ENCODE results near the gene BBX.
A peak's percentile ranks its signal among the peaks of the same experiment; 100 is the strongest.

Gene BBX

DNA sequence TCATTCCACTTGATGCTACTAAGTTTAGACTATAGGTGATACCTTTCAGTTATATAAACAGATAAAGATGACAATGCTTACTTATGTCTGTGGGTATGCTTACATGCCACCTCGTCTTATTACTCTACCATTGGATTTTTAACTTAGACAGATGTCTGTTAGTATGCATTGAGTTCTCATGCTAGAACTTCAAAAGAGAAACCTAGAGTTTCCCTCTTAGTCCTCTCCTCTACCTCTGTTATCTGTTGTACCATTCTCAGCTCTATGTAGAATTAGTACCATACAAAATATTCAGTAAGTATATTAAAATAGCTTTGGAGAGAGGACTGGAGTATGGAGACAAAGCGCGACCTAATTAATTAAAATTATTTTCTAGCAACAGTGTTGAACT, 111.3 kb downstream of the BBX start:
- no peak for TF ChIP-seq CSDC2 (CRISPR knock-in tag; IDR thresholded peaks at IDR 0.05)
- no peak for TF ChIP-seq ZC3H10 (CRISPR knock-in tag; IDR thresholded peaks at IDR 0.05)
- no peak for TF ChIP-seq PPARA (CRISPR knock-in tag; IDR thresholded peaks at IDR 0.05; ENCODE audit: borderline replicate concordance)
- TF ChIP-seq BACH2 (CRISPR knock-in tag; IDR thresholded peaks at IDR 0.05; ENCODE audit: borderline replicate concordance), result no peak
- no peak for TF ChIP-seq ZNF8 (CRISPR knock-in tag; IDR thresholded peaks at IDR 0.05)
- TF ChIP-seq, protein P1, sequence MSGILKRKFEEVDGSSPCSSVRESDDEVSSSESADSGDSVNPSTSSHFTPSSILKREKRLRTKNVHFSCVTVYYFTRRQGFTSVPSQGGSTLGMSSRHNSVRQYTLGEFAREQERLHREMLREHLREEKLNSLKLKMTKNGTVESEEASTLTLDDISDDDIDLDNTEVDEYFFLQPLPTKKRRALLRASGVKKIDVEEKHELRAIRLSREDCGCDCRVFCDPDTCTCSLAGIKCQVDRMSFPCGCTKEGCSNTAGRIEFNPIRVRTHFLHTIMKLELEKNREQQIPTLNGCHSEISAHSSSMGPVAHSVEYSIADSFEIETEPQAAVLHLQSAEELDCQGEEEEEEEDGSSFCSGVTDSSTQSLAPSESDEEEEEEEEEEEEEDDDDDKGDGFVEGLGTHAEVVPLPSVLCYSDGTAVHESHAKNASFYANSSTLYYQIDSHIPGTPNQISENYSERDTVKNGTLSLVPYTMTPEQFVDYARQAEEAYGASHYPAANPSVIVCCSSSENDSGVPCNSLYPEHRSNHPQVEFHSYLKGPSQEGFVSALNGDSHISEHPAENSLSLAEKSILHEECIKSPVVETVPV (CRISPR knock-in tag; IDR thresholded peaks at IDR 0.05), result no peak
- no peak for TF ChIP-seq ZNF70 (CRISPR knock-in tag; IDR thresholded peaks at IDR 0.05)
- no peak for TF ChIP-seq ZFP3 (CRISPR knock-in tag; IDR thresholded peaks at IDR 0.05)
- ATAC-seq, result no peak

GRCh38 chr3:107637416-107638183, 114.8 kb downstream of the BBX start:
- no peak for TF ChIP-seq ISL1 (CRISPR knock-in tag; IDR thresholded peaks at IDR 0.05)
- TF ChIP-seq ZC3H10 (CRISPR knock-in tag; IDR thresholded peaks at IDR 0.05), result no peak
- TF ChIP-seq RARB (CRISPR knock-in tag; IDR thresholded peaks at IDR 0.05), result no peak
- TF ChIP-seq SNAI2 (CRISPR knock-in tag; IDR thresholded peaks at IDR 0.05), result no peak
- TF ChIP-seq ZNF565 (CRISPR knock-in tag; conservative IDR thresholded peaks at IDR 0.05; ENCODE audit: low read depth), result no peak
- no peak for ATAC-seq

DNA sequence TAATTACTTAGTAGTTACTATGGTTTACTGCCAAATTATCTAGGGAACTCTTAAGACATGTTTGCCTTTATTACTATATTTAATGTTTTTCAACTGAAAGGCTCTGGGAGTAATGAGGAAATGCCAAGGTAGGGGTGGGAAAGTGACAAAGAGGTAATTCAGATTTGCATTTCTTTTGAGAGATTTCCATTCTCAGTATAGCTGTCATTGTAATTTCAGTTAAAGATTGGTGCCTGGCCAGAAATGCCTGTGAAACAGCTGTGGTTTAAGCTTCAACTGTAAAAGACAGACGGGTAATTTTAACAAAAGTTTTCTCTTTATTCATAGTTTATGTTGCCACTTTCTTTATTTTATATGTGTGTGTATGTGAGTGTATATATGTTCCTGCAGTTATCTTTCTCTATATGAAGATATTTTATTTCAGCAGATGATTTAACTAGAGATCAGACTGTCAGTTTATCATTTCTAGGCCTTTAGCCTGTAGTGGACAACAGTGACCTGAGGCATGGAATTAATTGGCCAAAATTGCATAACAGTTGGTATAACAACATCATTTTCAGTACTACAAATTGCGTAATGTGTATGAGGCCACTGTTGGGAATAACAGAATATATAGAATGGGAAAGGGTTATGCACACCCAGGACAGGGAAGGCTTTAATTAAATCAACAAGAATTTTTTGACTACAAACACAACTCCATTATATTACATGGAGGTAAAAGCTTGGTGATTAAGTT, 119.0 kb downstream of the BBX start:
- TF ChIP-seq ARNTL (CRISPR knock-in tag; IDR thresholded peaks at IDR 0.05; ENCODE audit: borderline replicate concordance, low read depth) (no peak), PPARA (CRISPR knock-in tag; IDR thresholded peaks at IDR 0.05; ENCODE audit: borderline replicate concordance) (no peak), OSR1 (CRISPR knock-in tag; IDR thresholded peaks at IDR 0.05) (no peak), ZNF70 (CRISPR knock-in tag; IDR thresholded peaks at IDR 0.05) (no peak), BACH2 (CRISPR knock-in tag; IDR thresholded peaks at IDR 0.05; ENCODE audit: borderline replicate concordance) (no peak), TOX (CRISPR knock-in tag; IDR thresholded peaks at IDR 0.05; ENCODE audit: borderline replicate concordance) (no peak), ESRRG (CRISPR knock-in tag; IDR thresholded peaks at IDR 0.05) (no peak), PATZ1 (CRISPR knock-in tag; IDR thresholded peaks at IDR 0.05; ENCODE audit: borderline replicate concordance) (no peak)
- no peak for ATAC-seq

DNA sequence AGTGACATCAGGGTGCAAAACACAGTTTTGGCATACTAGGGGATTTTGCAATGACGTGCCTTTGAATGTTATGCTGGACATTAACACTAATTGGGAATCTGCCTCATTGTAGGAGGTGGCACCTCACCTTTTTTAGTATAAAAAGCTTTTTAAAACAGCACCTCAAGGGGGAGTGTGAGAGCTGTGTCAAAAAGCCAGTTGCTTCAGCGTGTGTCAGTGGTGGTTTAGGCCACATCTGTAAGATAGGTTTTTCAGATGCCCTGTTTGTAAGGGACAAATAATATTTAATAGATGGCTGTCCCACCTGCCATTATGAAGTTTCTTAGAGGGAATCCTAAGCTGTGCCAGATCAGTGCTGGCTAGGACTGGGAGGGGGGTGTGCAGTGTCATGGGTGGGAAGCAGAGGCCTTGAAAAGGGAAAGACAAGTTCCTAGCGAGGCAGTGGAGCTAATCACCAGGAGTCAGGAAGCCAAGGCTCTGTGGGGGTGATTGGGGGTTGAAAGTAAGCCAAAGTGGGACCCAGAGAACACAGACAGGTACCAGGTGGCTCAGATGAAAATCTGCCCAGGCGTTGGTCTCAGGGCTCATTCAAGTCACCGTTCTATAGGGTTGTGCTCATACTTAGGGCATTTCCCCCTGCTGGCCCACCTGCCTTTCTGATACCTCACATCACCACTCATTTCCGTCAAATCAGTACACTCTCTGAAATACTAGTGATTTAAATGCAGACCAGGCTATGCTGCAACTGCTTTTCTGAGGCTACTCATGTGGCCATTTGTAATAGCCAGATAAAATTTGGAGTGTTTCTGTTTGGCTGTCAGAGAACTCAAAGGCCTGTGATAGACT, 120.5 kb downstream of the BBX start:
- TF ChIP-seq, protein P2, sequence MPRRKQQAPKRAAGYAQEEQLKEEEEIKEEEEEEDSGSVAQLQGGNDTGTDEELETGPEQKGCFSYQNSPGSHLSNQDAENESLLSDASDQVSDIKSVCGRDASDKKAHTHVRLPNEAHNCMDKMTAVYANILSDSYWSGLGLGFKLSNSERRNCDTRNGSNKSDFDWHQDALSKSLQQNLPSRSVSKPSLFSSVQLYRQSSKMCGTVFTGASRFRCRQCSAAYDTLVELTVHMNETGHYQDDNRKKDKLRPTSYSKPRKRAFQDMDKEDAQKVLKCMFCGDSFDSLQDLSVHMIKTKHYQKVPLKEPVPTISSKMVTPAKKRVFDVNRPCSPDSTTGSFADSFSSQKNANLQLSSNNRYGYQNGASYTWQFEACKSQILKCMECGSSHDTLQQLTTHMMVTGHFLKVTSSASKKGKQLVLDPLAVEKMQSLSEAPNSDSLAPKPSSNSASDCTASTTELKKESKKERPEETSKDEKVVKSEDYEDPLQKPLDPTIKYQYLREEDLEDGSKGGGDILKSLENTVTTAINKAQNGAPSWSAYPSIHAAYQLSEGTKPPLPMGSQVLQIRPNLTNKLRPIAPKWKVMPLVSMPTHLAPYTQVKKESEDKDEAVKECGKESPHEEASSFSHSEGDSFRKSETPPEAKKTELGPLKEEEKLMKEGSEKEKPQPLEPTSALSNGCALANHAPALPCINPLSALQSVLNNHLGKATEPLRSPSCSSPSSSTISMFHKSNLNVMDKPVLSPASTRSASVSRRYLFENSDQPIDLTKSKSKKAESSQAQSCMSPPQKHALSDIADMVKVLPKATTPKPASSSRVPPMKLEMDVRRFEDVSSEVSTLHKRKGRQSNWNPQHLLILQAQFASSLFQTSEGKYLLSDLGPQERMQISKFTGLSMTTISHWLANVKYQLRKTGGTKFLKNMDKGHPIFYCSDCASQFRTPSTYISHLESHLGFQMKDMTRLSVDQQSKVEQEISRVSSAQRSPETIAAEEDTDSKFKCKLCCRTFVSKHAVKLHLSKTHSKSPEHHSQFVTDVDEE (CRISPR knock-in tag; IDR thresholded peaks at IDR 0.05), result no peak
- no peak for TF ChIP-seq ZNF70 (CRISPR knock-in tag; IDR thresholded peaks at IDR 0.05)
- TF ChIP-seq, protein P1 (CRISPR knock-in tag; IDR thresholded peaks at IDR 0.05), result no peak
- TF ChIP-seq, protein P3, sequence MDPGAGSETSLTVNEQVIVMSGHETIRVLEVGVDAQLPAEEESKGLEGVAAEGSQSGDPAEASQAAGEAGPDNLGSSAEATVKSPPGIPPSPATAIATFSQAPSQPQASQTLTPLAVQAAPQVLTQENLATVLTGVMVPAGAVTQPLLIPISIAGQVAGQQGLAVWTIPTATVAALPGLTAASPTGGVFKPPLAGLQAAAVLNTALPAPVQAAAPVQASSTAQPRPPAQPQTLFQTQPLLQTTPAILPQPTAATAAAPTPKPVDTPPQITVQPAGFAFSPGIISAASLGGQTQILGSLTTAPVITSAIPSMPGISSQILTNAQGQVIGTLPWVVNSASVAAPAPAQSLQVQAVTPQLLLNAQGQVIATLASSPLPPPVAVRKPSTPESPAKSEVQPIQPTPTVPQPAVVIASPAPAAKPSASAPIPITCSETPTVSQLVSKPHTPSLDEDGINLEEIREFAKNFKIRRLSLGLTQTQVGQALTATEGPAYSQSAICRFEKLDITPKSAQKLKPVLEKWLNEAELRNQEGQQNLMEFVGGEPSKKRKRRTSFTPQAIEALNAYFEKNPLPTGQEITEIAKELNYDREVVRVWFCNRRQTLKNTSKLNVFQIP (CRISPR knock-in tag; IDR thresholded peaks at IDR 0.05; ENCODE audit: borderline replicate concordance, low read depth), result no peak
- TF ChIP-seq PATZ1 (CRISPR knock-in tag; IDR thresholded peaks at IDR 0.05; ENCODE audit: borderline replicate concordance), result no peak
- no peak for TF ChIP-seq PPARA (CRISPR knock-in tag; IDR thresholded peaks at IDR 0.05; ENCODE audit: borderline replicate concordance)
- no peak for TF ChIP-seq RARB (CRISPR knock-in tag; IDR thresholded peaks at IDR 0.05)
- peak; percentile 61; the same call in 2 of the 3 replicates for ATAC-seq

All from SK-N-SH treated with all-trans-retinoic acid at 6 μM for 48 hours (cell line).